Stimulated activated CD4-positive, alpha-beta T cell treated with anti-CD3 and anti-CD28 coated beads, Interleukin-4, amount 100 ng/mL, for 48 hours (primary cell): ENCODE measurements around the gene HPS1.

Experiments
- DNase-seq, 2 donors: peaks; one replicate each; pipeline ENCODE4 v3.0.0-alpha.2; 2020; ENCODE audit warnings: low read depth in 2 of 2

Gene HPS1

DNA sequence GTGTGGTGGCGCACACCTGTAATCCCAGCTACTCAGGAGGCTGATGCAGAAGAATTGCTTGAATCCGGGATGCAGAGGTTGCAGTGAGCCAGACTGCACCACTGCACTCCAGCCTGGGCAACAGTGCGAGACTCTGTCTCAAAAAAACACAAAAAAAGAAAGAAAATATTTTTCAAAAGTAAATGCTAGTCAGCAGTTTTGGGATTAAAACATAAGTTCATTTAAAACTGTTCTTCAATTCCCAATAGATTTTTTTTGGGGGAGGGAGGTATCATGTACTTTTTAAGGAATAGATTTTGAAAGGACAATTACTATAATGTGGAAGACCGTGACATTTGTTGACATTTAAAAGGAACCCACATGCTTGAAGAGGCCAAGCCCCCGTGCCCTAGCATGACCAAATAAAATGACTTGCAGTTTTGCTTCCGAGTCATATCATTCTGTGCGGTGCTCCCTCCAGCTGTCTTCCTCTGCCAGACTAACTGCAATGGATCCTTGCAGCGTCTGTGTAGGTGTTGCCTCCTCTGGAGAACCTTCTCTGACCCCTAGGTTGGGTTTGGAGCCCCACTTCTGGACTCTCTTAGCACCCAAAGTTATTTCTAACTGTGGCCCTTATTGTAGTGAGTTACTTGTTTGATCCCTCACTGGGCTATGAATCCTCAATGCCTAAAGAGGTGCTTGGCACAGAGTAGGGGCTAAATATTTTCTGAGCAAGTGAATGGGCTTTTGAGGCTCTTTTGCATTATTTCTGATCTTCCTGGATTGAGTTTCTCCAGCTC is 17.4 kb upstream of the HPS1 start:
- DNase-seq = no peak

- DNase-seq = no peak
These were observed 16.3 kb upstream of the HPS1 start for GRCh38 chr10:98463016-98463415.

DNA sequence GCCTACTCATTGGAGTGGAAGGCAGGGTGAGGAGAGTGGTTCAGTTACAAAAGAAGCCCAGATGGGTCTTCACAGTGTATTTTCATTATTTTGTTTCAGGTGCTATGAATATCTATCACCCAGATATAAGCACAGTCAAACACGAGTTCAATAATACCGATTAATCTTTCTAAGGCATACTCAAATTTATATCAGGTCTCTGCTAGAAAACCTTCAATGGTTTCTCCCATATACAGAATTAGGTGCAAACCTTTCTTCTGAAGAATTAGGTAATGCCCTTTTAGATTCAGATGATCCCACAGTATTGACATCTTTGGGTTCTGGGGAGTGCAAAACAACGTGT is 14.7 kb upstream of the HPS1 start:
- no peak for DNase-seq

DNA sequence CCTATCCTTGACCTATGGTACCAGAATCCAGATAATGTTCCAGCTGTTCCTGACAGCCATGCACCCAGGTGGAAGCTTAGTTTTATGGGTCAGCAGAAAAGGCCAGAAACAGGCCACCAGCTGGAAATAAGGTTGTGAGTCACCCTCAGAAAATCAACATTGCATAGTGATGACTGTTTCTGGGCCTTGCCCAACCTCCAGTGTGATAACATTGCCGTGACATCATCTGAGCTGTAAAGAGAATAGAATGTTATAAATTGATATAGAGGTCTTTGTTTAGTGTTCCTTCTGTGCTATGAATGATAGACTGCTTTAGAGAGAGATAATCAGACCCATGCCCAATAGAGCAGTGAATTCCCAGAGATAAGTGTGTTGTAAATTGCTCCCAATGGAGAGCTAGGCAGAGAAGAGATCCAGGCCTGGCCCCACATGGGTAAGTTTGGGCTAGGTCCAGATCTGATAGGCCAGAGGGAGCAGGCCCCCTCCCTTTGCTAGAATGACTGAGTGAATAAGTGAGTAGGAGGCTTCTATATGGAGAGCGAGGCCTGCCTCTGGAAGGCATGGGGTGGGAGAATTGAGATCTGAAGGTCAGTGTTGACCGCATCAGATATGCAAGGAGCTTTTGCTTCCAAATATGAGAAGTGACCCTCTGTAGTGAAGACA is 14.2 kb upstream of the HPS1 start:
- DNase-seq = no peak

DNA sequence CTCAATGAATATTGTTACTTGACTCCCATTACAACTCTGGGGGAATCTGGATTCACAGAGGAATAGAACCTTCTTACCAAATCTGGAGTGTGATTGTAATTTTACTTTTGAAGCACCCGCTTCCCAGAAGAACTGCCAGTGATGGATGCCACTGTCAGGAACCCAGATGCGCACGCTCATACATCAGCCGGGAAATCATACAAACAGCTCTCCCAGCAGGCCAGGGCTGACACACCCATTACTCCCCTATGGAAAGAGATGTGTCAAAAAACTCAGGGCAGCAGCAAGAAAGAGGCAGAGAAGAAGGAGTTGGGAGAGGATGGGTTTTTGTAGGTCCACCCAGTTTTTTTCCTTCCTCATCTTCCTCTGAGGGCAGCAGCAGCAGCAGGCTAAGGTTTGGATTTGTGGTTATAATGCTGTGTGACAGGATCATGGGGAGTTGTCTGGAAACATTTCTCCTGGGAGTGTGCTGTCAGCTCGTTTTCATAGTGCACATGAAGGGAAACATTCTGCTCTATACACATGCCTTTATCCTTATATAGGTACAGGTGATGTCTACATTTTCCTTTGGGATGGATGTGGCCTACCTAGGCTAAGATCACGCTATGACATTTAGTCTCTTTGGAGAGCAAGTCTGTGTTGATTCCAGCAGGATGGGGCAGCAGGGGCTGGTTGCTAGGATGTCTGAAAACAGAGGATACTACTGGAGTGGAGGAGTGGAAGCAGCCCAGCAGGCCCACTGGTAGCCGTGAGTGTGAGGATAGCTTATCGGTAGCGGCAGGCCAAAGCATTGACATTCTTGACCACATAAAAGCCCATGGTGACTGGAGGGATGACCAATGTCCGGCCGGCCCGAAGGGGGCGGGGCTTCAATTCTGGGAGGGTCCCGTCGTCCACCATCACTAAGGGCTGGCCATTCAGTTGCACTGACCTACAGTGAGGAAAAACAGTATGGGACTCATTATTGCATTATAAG is 12.4 kb upstream of the HPS1 start:
- DNase-seq = no peak

GRCh38 chr10:98457721-98458120 is 11.0 kb upstream of the HPS1 start:
- no peak for DNase-seq

DNA sequence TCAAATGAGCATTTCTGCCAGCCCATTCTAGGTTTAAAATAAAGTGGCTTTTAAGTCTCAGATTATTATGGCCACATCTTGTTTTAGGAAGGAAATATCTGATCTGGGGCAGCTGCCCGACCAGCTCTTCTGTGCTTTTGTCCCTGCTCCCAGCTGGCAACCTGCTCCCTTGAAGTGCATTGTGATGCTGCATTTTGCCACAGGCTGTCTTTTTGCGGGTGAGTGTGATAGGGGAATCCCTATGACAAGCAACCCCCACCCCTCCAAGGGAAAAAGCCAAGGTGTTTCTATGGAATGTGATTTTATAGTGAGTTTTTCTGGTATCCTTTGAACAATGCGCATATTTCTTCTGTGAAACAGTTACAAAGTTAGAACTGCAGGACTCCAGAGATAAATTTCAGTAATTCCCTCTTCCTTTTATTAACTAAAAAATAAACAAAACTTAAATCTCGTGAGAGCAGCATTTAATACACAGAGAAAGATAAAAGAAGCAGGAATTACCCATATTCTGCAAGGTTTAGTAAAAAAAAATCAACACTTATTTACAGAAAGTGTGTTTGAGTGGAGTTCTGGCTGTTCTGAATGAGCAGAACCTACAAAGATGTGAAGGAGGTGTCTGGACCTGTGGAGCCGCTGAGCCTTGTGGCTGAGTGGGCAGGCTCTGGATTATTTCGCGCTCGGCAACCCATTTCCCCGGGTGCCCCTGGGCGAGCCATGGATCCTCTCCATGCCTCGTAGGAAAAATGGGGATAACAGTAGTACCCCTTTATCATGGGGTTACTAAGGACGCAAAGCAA is 10.1 kb upstream of the HPS1 start:
- DNase-seq = no peak

DNA sequence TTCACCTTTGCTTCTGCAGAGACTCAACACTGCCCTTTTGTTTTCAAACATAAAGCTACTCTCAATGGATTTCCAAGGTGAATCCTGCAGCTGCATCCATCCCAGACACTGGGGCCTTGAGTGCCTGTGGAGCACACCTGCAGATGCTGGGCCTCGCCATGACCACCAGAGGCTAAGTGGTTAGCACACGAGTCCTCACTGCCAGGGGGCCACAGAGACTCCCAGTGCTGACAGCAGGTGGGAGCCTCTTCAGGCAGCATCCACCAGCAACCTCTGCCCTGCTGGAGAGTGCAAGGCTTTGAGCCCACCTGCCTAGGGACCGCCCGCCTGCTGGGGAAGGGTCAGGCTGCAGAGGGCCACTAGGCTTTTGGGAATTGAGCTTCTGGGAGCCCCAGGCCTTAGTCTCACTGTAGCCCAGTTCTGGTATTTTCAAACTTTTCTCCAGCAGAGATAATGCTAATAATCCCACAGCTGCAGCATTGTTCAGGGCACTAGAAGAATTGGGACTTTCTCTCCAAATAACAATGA is 9.4 kb upstream of the HPS1 start:
- no peak for DNase-seq

GRCh38 chr10:98453729-98454128 is 7.0 kb upstream of the HPS1 start:
- DNase-seq = no peak

DNA sequence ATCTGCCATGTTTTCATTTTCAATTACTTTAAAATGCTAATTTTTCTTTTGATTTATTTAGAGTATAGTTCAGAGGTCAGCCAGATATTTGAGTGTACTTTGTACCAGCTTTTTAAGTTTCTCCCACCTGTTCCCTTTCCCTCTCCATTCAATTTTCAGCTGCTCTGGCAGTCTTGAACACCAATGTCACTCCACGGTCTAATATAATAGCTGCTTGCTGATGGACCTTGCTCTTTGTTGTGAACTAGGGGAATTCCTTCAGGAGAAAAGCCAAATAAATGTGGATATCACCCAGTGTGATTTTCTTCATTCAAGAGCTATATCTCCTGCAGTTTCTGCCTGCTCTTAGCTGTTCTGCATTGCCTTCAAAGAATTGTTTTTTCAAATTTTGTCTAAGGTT is 3.9 kb upstream of the HPS1 start:
- no peak for DNase-seq

GRCh38 chr10:98449287-98449686 is 2.6 kb upstream of the HPS1 start:
- DNase-seq = no peak

DNA sequence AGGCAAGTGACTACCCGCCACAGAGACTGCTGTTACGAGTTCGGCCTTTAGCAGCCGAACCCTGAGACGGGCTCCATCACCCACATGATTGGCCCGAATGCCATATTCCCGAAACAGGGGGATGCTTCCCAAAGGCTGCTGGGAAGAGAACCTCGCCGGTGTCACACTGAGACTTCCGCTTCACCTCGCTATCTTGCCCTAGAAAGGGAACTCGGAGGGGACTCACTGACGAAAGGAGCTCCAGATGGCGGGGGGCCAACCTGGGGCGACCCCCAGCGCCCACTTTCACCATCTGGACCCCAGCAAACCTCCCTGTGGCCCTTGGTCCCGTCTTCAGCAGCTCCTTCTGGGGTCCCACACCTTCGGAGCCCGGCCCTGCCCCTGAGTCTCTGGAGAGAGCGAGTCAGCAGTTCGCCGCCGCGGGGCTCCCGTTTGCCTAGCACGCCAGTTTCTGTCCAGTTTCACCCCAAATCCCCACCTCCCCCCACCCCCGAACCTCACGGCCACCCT is 529 bp downstream of the HPS1 start:
- peak; percentile 19 to 27 for DNase-seq

DNA sequence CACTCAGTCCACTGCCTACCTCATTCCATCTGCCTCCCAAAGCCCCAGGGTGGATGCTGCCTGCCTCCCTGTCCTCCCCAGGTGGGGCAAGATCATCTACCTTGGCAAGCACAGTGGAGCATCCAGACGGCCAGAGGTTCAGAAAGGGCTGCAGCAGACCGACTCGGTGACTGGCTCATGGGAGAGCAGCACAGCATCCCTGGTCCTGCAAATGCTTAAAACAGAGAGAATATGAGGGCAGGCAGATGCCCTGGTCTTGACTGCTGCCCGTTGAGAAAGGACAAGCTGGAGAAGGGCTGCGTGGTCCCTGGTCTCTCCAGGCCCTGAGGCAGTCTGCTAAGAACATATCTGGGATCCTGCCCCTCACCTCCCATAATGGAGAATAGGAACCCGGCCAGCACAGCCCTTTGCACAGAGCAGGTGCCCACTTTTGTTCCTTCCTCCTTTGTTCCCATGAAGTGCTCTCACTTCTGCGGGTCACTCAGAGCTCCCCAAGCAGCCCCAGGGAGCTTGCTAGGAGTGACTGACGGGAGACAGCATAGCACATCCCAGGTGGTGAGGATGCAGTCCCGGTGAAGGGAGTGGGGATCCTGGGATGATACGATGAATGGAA is 1.4 kb downstream of the HPS1 start:
- DNase-seq = no peak

GRCh38 chr10:98444314-98445006 is 2.3 kb downstream of the HPS1 start:
- no peak for DNase-seq

- DNase-seq = no peak
These were observed 8.0 kb downstream of the HPS1 start for GRCh38 chr10:98438715-98439114.

DNA sequence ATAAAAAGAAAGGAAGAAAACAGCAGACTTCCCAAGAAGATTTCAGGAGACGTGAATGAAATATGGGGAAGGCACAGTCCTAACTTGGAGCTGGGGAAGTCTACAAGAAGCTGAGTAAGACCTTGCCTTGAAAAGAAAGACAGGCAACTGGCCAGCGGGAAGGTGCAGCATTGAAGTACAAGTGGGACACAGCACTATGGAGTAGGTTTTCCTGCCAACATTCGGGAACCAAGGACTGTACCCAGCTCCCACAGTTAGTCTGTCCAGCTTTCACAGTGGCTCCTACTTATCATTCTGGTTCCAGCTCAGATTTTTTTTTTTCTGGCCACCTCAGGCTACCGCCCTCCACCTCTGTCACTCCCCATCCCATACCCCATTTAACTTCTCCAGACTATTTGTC is 10.0 kb downstream of the HPS1 start:
- no peak for DNase-seq

DNA sequence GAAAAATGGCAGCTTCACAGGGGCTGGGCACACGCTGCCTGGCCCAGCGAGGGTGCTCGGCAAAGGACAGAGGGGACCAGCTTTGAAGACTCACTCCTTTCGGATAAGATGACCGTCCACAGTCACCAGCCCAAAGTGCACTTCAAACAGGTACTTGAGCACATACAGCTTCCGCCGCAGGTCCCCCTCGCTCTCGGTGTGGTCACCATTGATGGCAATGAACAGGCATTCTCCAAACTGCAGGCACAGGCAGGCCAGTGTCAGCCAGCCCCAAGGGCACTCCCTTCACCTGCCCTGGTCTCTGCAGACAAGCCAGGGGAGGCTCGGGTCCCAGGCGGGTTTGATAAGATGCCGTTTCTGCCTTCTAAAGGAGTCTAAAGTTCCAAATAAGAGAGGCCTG is 11.6 kb downstream of the HPS1 start:
- no peak for DNase-seq

DNA sequence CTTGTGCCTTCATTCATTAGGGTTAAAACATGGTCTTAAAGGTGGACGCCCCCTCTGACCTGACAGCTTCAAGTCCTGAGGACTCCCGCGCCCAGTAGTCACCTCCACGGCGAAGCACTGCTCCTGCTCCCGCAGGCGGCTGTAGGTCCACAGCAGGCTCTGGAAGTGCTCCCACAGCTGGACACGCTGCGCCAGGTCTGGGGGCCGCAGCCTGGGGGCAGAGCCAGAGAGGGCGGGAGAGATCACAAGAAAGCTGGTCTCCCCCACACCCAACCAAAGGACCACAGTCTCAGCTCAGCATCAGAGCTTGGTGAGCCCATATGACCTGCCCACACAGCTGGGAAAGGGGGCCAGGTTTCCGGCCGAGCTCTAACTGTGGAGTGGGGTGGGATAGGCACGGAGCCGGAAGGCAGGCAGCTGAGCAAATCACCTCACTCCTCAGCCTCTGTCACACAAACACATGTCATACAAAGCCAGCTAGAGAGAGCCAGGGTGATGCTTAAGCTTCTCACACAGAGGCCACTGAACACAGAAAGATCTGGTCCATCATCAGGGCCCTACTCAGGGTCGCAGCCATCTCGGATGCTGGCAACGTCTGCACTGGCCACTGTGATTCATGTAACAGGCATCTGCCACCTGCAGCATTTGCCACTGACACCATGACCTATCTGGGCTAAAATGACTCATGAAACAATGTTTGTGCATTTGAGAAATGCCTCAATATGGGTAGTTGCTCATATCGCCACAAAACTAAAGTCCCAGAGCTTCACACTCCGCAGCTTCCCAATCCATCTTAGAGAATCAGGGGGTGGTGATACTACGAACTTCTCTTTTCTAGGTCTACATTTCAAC is 12.6 kb downstream of the HPS1 start:
- no peak for DNase-seq

- DNase-seq = no peak
These were observed 13.4 kb downstream of the HPS1 start for GRCh38 chr10:98433371-98433770.
